GM19372 (cell line): ENCODE results near the gene ITGAX.
"Not testable (repeated sequence)": the region's sequence is repeated elsewhere in the genome, so short reads cannot be mapped to it uniquely, and the experiment has no call there.

Source experiments
- ATAC-seq: cut with Tn5 transposase; IDR thresholded peaks from one replicate; pipeline ENCODE4 v1.9.1; 2021; ENCODE audit warnings: mild to moderate bottlenecking, low read depth, moderate library complexity; ENCODE audit not compliant: unreplicated experiment

ITGAX gene

GRCh38 chr16:31354394-31355291, at the start of gene ITGAX:
ITGAX (plus strand) TSS chr16:31355176; CDS start chr16:31355255, 79 bp downstream.
- peak; percentile 58 for ATAC-seq

- no peak for ATAC-seq
These were observed 49.8 kb upstream of the ITGAX start for GRCh38 chr16:31305219-31305618.

DNA sequence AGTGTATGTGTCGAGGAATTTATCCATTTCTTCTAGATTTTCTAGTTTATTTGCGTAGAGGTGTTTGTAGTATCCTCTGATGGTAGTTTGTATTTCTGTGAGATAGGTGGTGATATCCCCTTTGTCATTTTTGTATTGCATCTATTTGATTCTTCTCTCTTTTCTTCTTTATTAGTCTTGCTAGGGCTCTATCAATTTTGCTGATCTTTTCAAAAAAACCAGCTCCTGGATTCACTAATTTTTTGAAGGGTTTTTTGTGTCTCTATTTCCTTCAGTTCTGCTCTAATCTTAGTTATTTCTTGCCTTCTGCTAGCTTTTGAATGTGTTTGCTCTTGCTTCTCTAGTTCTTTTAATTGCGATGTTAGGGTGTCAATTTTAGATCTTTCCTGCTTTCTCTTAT, 46.6 kb upstream of the ITGAX start:
- ATAC-seq, result not testable (repeated sequence)

DNA sequence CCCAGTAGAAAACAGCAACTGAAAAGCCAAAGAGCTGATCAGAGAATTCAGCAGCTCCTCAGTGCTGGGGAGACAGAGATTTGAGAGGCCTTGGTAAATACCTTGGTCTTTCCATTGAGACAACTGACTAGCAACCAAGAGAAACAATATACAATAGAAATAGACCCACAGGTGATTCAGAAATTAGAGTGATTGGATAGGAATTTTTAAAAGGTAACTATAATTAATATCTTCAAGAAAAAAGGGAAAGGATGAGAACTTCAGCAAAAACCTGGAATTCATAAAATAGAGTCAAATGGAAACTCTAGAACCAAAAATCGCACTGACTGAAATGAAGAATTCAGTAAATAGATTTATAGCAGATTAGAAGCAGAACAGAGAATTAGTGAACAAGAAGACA, 32.5 kb upstream of the ITGAX start:
- ATAC-seq, result no peak

DNA sequence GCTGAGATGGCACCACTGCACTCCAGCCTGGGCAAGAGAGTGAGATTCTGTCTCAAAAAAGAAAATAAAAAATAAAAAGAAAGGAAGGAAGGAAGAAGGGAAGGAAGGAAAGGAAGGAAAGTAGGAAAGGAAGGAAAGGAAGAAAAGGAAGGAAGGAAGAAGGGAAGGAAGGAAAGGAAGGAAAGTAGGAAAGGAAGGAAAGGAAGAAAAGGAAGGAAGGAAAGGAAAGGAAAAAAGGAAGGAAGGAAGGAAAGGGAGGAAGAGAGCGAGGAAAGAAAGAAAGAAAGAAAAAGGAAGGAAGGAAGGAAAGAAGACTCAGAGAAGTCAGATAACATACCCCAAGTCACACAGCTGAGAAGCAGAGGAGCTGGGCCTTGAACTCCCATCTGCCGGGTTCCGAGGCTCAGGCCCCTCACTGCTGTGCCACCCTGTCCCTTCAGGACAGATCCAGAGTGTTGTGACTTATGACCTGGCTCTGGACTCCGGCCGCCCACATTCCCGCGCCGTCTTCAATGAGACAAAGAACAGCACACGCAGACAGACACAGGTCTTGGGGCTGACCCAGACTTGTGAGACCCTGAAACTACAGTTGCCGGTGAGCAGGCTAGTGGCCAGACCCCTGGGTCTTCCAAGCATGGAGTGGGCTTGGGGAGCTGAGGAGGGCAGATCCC, 30.9 kb upstream of the ITGAX start:
- ATAC-seq, result no peak

GRCh38 chr16:31325171-31325570, 29.8 kb upstream of the ITGAX start:
- no peak for ATAC-seq

GRCh38 chr16:31327646-31328225, 27.2 kb upstream of the ITGAX start:
- no peak for ATAC-seq

GRCh38 chr16:31328322-31329052, 26.5 kb upstream of the ITGAX start:
- no peak for ATAC-seq

- ATAC-seq, result no peak
These were observed 25.1 kb upstream of the ITGAX start for GRCh38 chr16:31329671-31330552.

GRCh38 chr16:31330553-31330890, 24.5 kb upstream of the ITGAX start:
- ATAC-seq, result no peak

DNA sequence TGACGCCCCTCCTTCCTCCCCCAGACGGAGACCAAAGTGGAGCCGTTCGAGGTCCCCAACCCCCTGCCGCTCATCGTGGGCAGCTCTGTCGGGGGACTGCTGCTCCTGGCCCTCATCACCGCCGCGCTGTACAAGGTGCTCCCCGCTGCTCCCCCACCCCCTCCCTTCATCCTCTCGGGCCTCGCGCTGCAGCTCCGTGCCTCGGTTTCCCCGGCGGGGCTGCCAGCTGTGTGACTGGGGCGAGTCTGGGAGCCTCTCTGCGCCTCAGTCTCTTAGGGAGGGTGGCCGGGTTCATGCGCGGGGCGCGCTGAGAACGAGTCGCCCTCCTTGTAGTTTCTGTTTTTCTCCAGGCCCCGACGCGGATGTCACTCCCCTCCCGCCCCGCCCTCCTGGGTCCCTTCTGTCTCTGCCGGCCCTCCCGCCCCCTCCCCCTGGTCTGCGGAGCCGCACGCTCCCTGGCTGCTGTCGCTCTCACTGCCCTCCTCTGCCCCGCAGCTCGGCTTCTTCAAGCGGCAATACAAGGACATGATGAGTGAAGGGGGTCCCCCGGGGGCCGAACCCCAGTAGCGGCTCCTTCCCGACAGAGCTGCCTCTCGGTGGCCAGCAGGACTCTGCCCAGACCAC, 23.7 kb upstream of the ITGAX start:
- ATAC-seq, result no peak

GRCh38 chr16:31331807-31332301, 23.1 kb upstream of the ITGAX start:
- ATAC-seq, result no peak

GRCh38 chr16:31332544-31332943, 22.4 kb upstream of the ITGAX start:
- ATAC-seq, result no peak

DNA sequence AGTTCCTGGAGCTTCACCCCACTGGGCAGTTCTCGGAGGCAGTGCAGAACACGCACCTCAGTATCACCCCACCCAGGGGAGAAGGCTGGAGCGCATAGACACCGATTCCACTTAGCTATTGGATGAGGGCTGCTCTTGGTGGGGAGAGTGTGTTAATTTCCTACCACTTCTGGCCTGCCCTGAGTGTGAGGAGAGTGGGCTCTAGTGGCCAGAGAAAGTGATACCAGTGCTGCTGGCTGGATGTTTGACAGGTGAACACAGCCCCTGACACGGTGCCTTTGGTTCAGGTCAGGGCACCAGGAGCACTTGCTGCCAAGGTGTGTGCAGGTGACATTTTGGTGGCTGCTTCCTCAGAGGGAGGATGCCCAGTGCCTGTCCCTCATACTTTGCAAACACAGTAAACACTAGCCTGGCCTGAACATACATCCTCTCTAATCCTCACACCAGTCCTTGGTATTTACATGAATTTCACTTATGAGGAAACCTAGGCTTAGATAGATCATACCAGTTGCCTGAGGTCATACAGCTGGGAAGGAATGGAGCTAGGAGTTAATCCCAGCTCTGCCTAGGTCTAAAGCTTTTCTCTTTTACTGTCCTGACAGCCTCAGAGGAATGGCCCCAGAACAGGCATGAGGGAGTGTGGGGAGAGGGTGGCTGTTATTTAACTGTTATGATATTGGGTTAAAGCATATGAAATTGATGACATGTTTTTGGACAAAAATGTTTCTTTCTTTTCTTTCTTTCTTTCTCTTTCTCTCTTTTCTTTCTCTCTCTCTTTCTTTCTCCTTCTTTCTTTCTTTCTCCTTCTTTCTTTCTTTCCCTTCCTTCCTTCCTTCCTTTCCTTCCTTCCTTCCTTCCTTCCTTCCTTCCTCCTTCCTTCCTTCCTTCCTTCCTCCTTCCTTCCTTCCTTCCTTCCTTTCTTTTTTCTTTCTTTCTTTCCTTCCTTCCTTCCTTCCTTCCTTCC, 21.0 kb upstream of the ITGAX start:
- no peak for ATAC-seq

DNA sequence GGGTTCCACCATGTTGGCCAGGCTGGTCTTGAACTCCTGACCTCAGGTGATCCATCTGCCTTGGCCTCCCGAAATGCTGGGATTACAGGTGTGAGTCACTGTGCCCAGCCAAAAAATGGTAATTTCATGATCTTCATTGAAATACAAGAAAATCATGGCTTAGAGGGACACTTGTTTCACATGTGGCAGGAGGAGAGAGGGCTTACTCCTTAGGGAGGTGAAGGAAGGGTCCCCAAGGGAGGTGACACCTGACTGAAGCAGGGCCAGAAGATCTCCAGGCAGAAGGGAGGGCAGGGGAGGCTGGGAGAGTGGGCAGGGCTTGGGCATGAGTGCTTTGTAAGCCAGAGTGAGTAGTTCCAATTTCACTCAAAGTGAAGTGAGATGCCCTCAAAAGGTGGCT, 20.0 kb upstream of the ITGAX start:
- ATAC-seq, result no peak

GRCh38 chr16:31335431-31335830, 19.5 kb upstream of the ITGAX start:
- no peak for ATAC-seq

DNA sequence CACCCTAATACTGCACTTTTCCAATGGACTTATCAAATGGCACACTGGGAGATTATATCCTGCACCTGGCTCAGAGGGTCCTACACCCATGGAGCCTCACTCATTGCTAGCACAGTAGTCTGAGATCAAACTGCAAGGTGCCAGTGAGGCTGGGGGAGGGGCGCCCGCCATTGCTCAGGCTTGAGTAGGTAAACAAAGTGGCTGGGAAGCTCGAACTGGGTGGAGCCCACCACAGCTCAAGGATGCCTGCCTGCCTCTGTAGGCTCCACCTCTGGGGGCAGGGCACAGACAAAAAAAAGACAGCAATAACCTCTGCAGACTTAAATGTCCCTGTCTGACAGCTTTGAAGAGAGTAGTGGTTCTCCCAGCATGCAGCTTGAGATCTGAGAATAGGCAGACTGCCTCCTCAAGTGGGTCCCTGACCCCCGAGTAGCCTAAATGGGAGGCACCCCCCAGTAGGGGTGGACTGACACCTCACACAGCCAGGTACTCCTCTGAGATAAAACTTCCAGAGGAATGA, 16.8 kb upstream of the ITGAX start:
- not testable (repeated sequence) for ATAC-seq

DNA sequence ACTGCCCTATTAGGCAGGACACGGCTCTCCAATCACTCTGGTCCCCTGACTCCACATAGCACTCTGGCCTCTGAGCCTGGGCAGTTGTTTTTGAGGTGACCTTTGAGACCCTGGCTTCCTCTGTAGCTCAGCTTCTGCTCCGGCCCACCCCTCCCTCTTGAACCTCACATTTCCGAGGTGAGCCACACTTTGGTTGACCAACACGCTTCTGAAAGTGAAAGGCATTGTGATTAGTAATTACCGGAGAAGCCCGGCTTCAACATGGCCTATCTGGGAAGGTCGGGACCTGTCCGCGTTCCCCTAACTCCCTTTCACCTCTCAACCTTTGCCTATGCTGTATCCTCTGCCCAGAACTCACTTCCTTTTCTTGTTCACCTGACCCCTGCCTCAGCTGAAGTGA, 10.3 kb upstream of the ITGAX start:
- ATAC-seq, result no peak
